ENCODE data around the gene TRAPPC10.
A peak's percentile ranks its signal among the peaks of the same experiment; 100 is the strongest.

Gene TRAPPC10

GRCh38 chr21:44047996-44048560 is 36.0 kb downstream of the TRAPPC10 start:
- no peak for DNase-seq

GRCh38 chr21:44049182-44049581 is 37.1 kb downstream of the TRAPPC10 start:
- peak; percentile 3 for DNase-seq

DNA sequence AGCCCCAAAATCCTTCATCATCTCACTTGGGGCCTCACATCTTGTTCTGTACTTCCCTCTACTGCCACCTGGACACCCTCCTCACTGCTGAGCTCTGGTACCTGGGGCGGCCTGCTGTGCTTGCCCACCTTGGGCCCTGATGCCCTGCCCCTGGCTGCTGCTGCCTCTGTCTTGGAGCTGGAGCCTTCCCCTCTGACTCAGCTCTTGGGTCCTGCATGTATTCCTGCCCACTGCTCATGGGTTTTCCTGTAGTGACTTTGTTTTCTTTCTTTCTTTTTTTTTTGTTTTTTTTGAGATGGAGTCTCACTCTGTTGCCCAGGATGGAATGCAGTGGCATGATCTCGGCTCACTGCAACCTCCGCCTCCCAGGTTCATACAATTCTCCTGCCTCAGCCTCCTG is 37.5 kb downstream of the TRAPPC10 start:
- DNase-seq = no peak

GRCh38 chr21:44050276-44050675 is 38.2 kb downstream of the TRAPPC10 start:
- peak; percentile 36 for DNase-seq

- DNase-seq = no peak
These were observed 39.4 kb downstream of the TRAPPC10 start for GRCh38 chr21:44051462-44051941.

DNA sequence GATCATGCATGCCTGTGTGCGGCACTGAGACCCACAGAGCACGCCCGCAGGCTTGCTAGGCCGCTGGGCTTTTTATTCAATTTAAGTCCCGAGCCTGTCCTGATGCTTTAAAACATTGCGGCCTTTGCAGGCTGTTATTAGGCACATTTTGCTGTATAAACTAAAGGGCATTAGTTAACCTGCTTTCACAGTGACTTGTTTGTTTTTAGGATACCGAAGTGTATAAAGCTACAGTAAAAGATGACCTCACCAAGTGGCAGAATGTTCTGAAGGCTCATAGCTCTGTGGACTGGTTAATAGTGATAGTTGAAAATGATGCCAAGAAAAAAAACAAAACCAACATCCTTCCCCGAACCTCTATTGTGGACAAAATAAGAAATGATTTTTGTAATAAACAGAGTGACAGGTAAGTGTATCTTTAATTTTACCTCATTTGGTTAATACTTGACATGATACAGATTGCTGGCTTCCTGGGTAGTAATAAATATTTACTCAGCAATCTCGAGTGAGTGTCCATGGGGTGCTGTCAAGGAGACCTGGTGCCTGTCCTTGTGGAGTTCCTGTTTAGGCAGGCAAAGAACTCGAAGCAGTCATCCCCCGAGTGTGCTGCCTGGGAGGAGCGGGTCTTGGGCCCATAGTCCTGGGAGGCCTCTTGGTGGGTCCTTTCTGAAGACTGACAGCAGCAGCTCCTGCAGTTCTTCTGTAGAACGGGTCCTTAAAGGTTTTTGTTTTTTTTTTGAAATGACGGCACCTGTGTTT is 40.1 kb downstream of the TRAPPC10 start:
- peak; percentile 50 for DNase-seq

DNA sequence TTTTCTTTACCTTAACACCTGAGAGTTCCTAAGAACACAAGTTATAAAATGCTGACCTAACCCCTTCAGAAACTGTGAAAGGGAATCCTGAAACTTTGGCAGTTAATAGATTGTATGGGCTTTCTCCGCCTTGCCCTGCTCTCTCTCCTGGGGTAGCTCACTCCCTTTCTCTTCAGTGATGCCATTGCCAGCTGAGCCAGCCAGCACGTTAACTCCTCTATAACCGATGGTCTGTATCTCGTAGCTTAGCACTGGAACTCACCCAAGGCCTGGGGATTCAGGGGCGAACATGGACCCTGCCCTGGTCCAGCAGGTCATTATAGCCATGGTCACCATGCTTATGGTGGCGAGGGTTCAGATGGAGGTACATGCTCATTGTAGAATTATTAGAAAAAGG is 40.7 kb downstream of the TRAPPC10 start:
- DNase-seq = no peak

DNA sequence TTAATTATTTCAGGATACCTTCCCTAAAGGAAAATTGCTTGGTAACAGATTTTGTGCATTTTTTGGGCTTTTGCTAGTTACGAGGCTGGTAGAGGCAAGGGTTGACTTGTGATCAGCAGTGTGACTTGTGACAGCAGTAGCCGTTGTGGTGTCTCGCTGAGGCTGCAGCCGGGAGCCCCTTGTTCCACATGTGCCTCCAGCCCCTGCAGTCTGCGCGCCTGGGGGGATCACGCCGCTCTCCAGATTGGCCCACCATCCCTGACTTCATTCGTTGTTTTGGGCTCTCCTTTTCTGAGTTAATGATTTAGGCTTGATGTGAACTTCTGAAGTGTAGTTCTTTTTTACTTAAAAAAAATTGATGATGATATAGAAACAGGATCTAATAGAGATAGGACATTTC is 41.5 kb downstream of the TRAPPC10 start:
- no peak for DNase-seq

GRCh38 chr21:44054710-44055109 is 42.6 kb downstream of the TRAPPC10 start:
- DNase-seq = no peak

- no peak for DNase-seq
These were observed 44.9 kb downstream of the TRAPPC10 start for GRCh38 chr21:44057055-44057454.

DNA sequence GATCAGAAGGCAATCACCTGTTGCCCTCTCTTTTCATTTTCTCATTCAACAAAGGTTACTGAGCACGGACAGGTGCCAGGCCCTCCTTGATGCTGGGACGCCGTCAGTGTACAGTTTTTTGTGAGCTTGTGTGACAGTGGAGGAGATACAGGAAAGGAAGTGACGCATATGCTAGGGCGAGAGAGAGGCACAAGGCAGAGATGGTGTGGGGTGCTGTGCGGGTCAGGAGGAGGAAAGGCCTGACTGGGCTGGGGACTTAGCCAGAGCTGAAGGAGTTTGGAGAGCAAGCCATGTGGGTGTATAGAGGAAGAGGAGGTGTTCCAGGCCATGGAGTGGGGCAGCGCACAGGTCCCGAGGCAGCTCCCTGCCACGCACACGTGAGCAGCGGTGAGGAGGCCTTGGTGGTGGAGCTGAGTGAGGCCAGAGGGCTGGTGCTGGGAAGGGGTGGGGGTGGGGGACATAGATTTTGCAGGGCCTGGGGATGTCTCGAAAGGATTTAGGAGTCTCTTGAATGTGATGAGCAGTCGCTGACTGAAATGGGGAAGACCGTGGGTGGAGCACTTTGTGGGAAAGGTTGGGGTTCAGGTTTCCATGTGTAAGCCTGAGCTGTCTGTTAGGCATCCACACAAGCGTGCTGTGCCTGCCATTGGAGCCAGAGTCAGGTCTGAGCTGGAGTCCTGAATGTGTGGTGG is 46.0 kb downstream of the TRAPPC10 start:
- no peak for DNase-seq

- DNase-seq = no peak
These were observed 46.5 kb downstream of the TRAPPC10 start for GRCh38 chr21:44058652-44058964.

- no peak for DNase-seq
These were observed 46.9 kb downstream of the TRAPPC10 start for GRCh38 chr21:44058981-44059380.

GRCh38 chr21:44059710-44060109 is 47.6 kb downstream of the TRAPPC10 start:
- DNase-seq = peak; percentile 97

DNA sequence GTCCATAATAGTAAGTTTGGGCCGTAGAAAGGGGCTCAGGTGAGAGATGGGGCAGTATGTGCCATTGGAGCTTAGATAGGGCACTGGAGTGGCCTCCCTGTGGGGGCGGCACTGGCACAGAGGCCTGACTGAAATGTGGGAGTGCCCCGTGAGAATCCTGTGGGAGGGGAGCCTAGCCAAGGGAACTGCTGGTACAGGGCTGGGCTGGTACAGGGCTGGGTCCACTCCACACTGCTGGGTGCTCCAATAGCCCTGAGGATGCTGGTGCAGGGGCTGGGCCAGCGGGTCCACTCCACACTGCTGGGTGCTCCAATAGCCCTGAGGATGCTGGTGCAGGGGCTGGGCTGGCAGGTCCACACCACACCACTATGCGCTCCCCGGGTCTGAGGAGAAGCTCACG is 50.3 kb downstream of the TRAPPC10 start:
- no peak for DNase-seq

GRCh38 chr21:44063151-44063912 is 51.2 kb downstream of the TRAPPC10 start:
- no peak for DNase-seq

GRCh38 chr21:44064852-44065403 is 52.8 kb downstream of the TRAPPC10 start:
- DNase-seq = no peak

GRCh38 chr21:44065428-44065827 is 53.3 kb downstream of the TRAPPC10 start:
- no peak for DNase-seq

DNA sequence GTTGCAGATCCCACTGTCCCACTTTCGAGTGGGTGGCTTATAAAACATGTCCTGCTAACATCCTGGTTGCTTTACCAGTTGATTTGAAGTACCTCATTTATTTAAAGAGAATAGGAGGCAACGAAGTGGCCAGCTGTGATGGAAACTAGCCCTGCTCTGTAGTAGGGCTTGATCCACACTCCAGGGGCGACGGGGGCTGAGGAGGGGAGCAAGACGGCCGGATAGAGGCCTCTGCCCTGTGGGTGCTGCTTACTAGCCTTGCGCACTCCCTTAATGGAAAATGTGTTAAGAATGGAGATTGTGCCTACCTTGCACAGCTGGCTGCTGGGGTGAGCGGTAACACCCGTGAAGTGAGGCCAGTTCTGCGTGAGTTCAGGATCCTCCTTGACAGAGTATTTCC is 54.0 kb downstream of the TRAPPC10 start:
- no peak for DNase-seq

DNA sequence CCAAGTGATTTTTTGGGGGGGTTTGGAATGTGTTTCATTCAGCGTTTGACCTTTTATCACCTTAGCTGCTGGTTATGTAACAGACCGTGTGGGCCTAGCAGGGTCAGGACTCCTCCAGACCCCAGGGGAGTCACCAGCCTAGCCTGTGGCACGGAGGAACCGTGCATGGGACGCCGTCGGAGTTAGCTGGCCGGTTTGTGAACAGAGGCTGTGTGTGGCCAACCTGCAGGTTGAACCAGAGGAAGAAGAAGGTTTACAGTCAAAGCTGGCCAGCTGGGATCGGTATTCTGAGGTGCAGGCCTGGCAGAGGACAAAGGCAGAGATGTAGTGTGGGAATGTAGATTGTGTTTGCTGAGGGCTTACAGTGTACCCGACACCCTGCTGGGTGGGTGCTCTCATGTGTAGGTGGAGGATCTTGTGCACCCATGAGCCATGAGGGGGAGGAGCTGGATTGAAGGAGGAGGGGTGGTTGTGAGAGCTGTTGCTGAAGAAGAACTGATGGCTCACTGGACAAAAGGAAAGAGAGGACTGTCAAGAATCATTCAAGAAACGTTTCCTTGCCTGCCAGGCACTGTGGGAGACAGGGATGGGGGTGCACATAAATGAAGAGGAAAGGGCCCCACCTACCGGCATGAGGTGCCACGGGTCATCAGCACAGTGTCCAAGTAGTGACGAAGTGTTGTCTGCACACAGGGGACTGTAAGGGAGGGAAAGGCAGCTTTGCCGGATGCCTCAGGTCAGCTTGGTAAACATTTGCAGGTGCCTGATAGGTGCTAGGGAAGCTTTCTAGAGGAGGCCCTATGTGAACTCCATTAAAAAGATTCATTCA is 55.1 kb downstream of the TRAPPC10 start:
- DNase-seq = no peak

- no peak for DNase-seq
These were observed 58.3 kb downstream of the TRAPPC10 start for GRCh38 chr21:44070391-44070790.
